IMR-90 (cell line): ENCODE results near the gene ABCC10. TPM values are rescaled to one million over a fixed set of nuclear protein-coding genes. Genes with fewer than 3 reads are reported as not detected.

Experiments
- ATAC-seq: fragments of 200-7000 bp; cut with Tn5 transposase; 2 replicates; pipeline ENCODE4 v1.9.1; 2020; ENCODE audit warnings: low read depth, mild to moderate bottlenecking, moderate library complexity
- BruUV-seq: library from RNA; stranded (reverse); fragments of 400-500 nt; replicated peaks from 2 replicates; lab custom pipeline; 2021; lab: Mats Ljungman, UMichigan
- CTCF ChIA-PET: fragments of 300-600 bp; formaldehyde crosslinking; extraction: SDS; loops from one replicate; lab custom pipeline; 2021; ENCODE audit warnings: antibody characterized with exemption; lab: Yijun Ruan, JAX
- POLR2A ChIA-PET: fragments of 300-600 bp; sonication (Branson Sonifier 250); formaldehyde crosslinking; loops from one replicate; lab custom pipeline; 2022; ENCODE audit warnings: antibody characterized with exemption; ENCODE audit not compliant: unreplicated experiment; lab: Charles Lee
- DNase-seq: peaks from one replicate; pipeline ENCODE4 v3.0.0; 2013
- H2AFZ ChIP-seq: replicated peaks from 2 replicates; pipeline ENCODE3; 2013; ENCODE audit warnings: low read length, mild to moderate bottlenecking; ENCODE audit not compliant: poor library complexity
- H2AK5ac ChIP-seq: 2 replicates; pipeline ENCODE4 v1.6.1; 2013; ENCODE audit warnings: low read depth, low read length, inconsistent platforms
- H2AK9ac ChIP-seq: replicated peaks from 2 replicates; pipeline ENCODE3; 2013; ENCODE audit warnings: mild to moderate bottlenecking, low read depth, low read length, moderate library complexity; ENCODE audit not compliant: poor library complexity
- H2BK120ac ChIP-seq: 2 replicates; pipeline ENCODE4 v1.6.1; 2013; ENCODE audit warnings: low read depth, low read length, inconsistent platforms
- H2BK15ac ChIP-seq: 3 replicates; pipeline ENCODE4 v1.6.1; 2013; ENCODE audit warnings: low read depth, low read length, inconsistent platforms
- H2BK20ac ChIP-seq: 2 replicates; pipeline ENCODE4 v1.6.1; 2013; ENCODE audit warnings: low read depth, mild to moderate bottlenecking, inconsistent platforms, low read length, moderate library complexity
- H2BK5ac ChIP-seq: 2 replicates; pipeline ENCODE4 v1.6.1; 2013; ENCODE audit warnings: mild to moderate bottlenecking, low read depth, low read length, inconsistent platforms; ENCODE audit not compliant: poor library complexity, severe bottlenecking
- H3K14ac ChIP-seq: replicated peaks from 2 replicates; pipeline ENCODE4 v1.6.1; 2013; ENCODE audit warnings: low read depth, low read length, inconsistent platforms
- H3K18ac ChIP-seq: 2 replicates; pipeline ENCODE4 v1.6.1; 2013; ENCODE audit warnings: low read depth, low read length, control low read depth
- H3K23ac ChIP-seq: 2 replicates; pipeline ENCODE4 v1.6.1; 2013; ENCODE audit warnings: low read depth, low read length, inconsistent platforms
- H3K27ac ChIP-seq: 2 replicates; pipeline ENCODE4 v1.5.1; 2013; ENCODE audit warnings: mild to moderate bottlenecking, control low read depth, low read length; ENCODE audit not compliant: insufficient read depth
- H3K27me3 ChIP-seq: 2 replicates; pipeline ENCODE4 v1.6.1; 2013; ENCODE audit warnings: low read length; ENCODE audit not compliant: control insufficient read depth, insufficient read depth
- H3K36me3 ChIP-seq: 2 replicates; pipeline ENCODE4 v1.6.1; 2013; ENCODE audit warnings: low read length, mixed read lengths; ENCODE audit not compliant: control insufficient read depth, insufficient read depth
- H3K4ac ChIP-seq: 2 replicates; pipeline ENCODE4 v1.6.1; 2013; ENCODE audit warnings: low read depth, low read length, inconsistent platforms
- H3K4me1 ChIP-seq: 2 replicates; pipeline ENCODE4 v1.6.1; 2013; ENCODE audit warnings: low read length, mixed read lengths; ENCODE audit not compliant: control insufficient read depth, insufficient read depth
- H3K4me2 ChIP-seq: 2 replicates; pipeline ENCODE4 v1.6.1; 2013; ENCODE audit warnings: low read depth, mild to moderate bottlenecking, control low read depth, low read length, moderate library complexity
- H3K4me3 ChIP-seq: 2 replicates; pipeline ENCODE4 v1.5.1; 2013; ENCODE audit warnings: low read depth, mild to moderate bottlenecking, control low read depth, low read length, moderate library complexity; ENCODE audit not compliant: insufficient read depth
- H3K56ac ChIP-seq: 2 replicates; pipeline ENCODE4 v1.6.1; 2013; ENCODE audit warnings: low read length, inconsistent platforms; ENCODE audit not compliant: insufficient read depth; ENCODE audit errors: extremely low read depth
- H3K79me1 ChIP-seq, 2 experiments: 2 replicates each; pipeline ENCODE4 v1.6.1; 2013; ENCODE audit warnings: low read length in 2 of 2, inconsistent platforms in 1 of 2, low read depth in 1 of 2
- H3K9ac ChIP-seq: 2 replicates; pipeline ENCODE4 v1.6.1; 2013; ENCODE audit warnings: low read depth, low read length, control low read depth
- H3K9me1 ChIP-seq: 2 replicates; pipeline ENCODE4 v1.6.1; 2013; ENCODE audit warnings: low read length, inconsistent platforms; ENCODE audit not compliant: insufficient read depth
- H3K9me3 ChIP-seq: 2 replicates; pipeline ENCODE4 v1.6.1; 2013; ENCODE audit warnings: low read length; ENCODE audit not compliant: control insufficient read depth, insufficient read depth
- H4K20me1 ChIP-seq: 2 replicates; pipeline ENCODE4 v1.6.1; 2013; ENCODE audit warnings: low read length, inconsistent platforms; ENCODE audit not compliant: insufficient read depth
- H4K5ac ChIP-seq: 2 replicates; pipeline ENCODE4 v1.6.1; 2013; ENCODE audit warnings: mild to moderate bottlenecking, low read depth, low read length, control low read depth
- H4K8ac ChIP-seq, 2 experiments: 2 replicates each; pipeline ENCODE4 v1.6.1; 2013; ENCODE audit warnings: low read depth in 2 of 2, low read length in 2 of 2, control low read depth in 1 of 2, inconsistent platforms in 1 of 2
- H4K91ac ChIP-seq: 2 replicates; pipeline ENCODE4 v1.6.1; 2013; ENCODE audit warnings: low read depth, low read length, inconsistent platforms; ENCODE audit not compliant: insufficient read depth
- BHLHE40 ChIP-seq: fragments of 150-350 bp; IDR thresholded peaks from 2 replicates; pipeline ENCODE4 v1.6.1; 2016; ENCODE audit warnings: mild to moderate bottlenecking, low read depth, low read length
- CEBPB ChIP-seq: IDR thresholded peaks from 2 replicates; pipeline ENCODE4 v1.6.1; 2012; ENCODE audit warnings: low read depth, low read length, improper control_type of control experiment
- CHD1 ChIP-seq: IDR thresholded peaks from 2 replicates; pipeline ENCODE4 v1.6.1; 2012; ENCODE audit warnings: low read depth, low read length, improper control_type of control experiment
- FOS ChIP-seq: fragments of 150-350 bp; IDR thresholded peaks from 2 replicates; pipeline ENCODE4 v1.6.1; 2016; ENCODE audit warnings: low read depth, low read length
- MAFK ChIP-seq: IDR thresholded peaks from 2 replicates; pipeline ENCODE4 v1.6.1; 2012; ENCODE audit warnings: low read depth, low read length, improper control_type of control experiment
- MAZ ChIP-seq: IDR thresholded peaks from 2 replicates; pipeline ENCODE4 v1.6.1; 2012; ENCODE audit warnings: low read depth, mild to moderate bottlenecking, low read length, improper control_type of control experiment, moderate library complexity, borderline replicate concordance
- MXI1 ChIP-seq: IDR thresholded peaks from 2 replicates; pipeline ENCODE4 v1.6.1; 2012; ENCODE audit warnings: low read depth, mild to moderate bottlenecking, low read length, moderate library complexity, borderline replicate concordance
- NFE2L2 ChIP-seq: fragments of 150-350 bp; IDR thresholded peaks from 2 replicates; pipeline ENCODE4 v1.6.1; 2016; ENCODE audit warnings: low read depth, mild to moderate bottlenecking, low read length
- POLR2A ChIP-seq: IDR thresholded peaks from 2 replicates; pipeline ENCODE4 v1.6.1; 2012; ENCODE audit warnings: mild to moderate bottlenecking, low read depth, low read length
- RAD21 ChIP-seq: IDR thresholded peaks from 2 replicates; pipeline ENCODE4 v1.6.1; 2012; ENCODE audit warnings: low read length, improper control_type of control experiment
- RCOR1 ChIP-seq: IDR thresholded peaks from 2 replicates; pipeline ENCODE4 v1.6.1; 2012; ENCODE audit warnings: mild to moderate bottlenecking, low read length, improper control_type of control experiment; ENCODE audit not compliant: insufficient replicate concordance
- RFX5 ChIP-seq: IDR thresholded peaks from 2 replicates; pipeline ENCODE4 v1.8.0; 2012; ENCODE audit warnings: low read depth, mild to moderate bottlenecking, low read length, moderate library complexity
- SMC3 ChIP-seq: fragments of 150-350 bp; IDR thresholded peaks from 2 replicates; pipeline ENCODE4 v1.6.1; 2016; ENCODE audit warnings: low read depth, mild to moderate bottlenecking, antibody characterized with exemption, low read length, moderate library complexity
- USF2 ChIP-seq: fragments of 150-350 bp; IDR thresholded peaks from 2 replicates; pipeline ENCODE4 v1.6.1; 2017; ENCODE audit warnings: mild to moderate bottlenecking, antibody characterized with exemption, low read length, low read depth
- WGBS, 2 experiments: methylation state at CpG; one replicate each; pipeline versions ENCODE4 v1.1.5 to v1.1.7; 2013; ENCODE audit warnings: missing lambda C conversion rate in 2 of 2; ENCODE audit not compliant: insufficient read length in 1 of 2; ENCODE audit errors: extremely low coverage in 2 of 2; 5-methylcytosine and 5-hydroxymethylcytosine counted together
- dilution Hi-C: fragments of 300-500 bp; cut with HindIII; formaldehyde crosslinking; loops from one replicate; pipeline ENCODE4 v1.14.3; 2018; ENCODE audit warnings: low sequenced_read_pairs; ENCODE audit not compliant: unreplicated experiment
- in situ Hi-C: fragments of 300-500 bp; cut with MboI; formaldehyde crosslinking; loops from 3 replicates; pipeline ENCODE4 v1.14.3; 2019; ENCODE audit warnings: low sequenced_read_pairs, inconsistent platforms, mixed read lengths
- intact Hi-C: fragments of 100-400 bp; cut with micrococcal nuclease; formaldehyde crosslinking; loops from 2 replicates; pipeline ENCODE4 v1.10.0; 2022
- polyA plus RNA-seq, 3 experiments: library from polyadenylated mRNA; depleted of rRNA; stranded (reverse); fragments of >200 nt; gene quantifications; 2 replicates each; pipeline ENCODE4 v1.2.3, GENCODE V29; 2012; ENCODE audit warnings: low replicate concordance in 1 of 3
- total RNA-seq: library from RNA; depleted of rRNA; stranded (reverse); fragments of >200 nt; gene quantifications from 2 replicates; pipeline ENCODE4 v1.2.3, GENCODE V29; 2012
- TF ChIP-seq, protein P1 (sequence below): conservative IDR thresholded peaks from 2 replicates; pipeline ENCODE4 v1.5.1; 2012; ENCODE audit warnings: mild to moderate bottlenecking, low read depth, low read length, improper control_type of control experiment
- TF ChIP-seq, protein P2 (sequence below): fragments of 150-350 bp; IDR thresholded peaks from 2 replicates; pipeline ENCODE4 v1.6.1; 2016; ENCODE audit warnings: low read depth, mild to moderate bottlenecking, low read length, moderate library complexity, borderline replicate concordance

ABCC10 gene
- total and polyA plus RNA-seq, 2 of the 4 experiments (the other 2 are of a cell fraction) = 7.0 to 26.3 TPM

DNA sequence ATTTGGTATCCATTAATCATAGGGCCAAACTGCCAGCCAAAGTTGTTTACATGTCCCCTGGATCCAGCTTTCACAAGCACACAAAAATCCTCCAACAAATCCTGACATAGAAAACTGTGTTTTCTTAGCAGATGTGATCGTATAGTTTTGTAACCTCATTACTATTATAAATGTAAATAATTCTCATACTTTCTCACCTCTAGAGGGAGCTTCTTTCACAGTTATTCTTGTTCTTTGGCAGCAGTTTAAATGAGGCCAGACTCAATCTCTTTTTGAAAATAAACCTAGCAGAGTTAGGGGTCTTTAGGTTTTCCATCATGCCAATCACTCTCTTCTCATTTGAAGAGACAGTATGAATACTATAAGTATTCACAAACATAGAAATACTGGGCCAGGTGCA is 40.8 kb upstream of the ABCC10 start:
- peaks cover 18% of the 10 kb centered on the region for H3K27me3 ChIP-seq
- no peak overlapping the region for H4K91ac ChIP-seq
- H2AFZ ChIP-seq = no peak overlapping the region
- dilution Hi-C loops (no loop called here), intact Hi-C loops (loop anchor here (1.0 to 5.0 kb wide), 2 partner anchors 36 to 120 kb away; no protein-coding TSS in a partner anchor), in situ Hi-C loops (no loop called here)
- H2AK5ac ChIP-seq = no peak overlapping the region
- H3K14ac ChIP-seq = no peak overlapping the region
- H4K20me1 ChIP-seq = no peaks in the 10 kb centered on the region
- no peak overlapping the region for H3K27ac ChIP-seq
- no peaks in the 10 kb centered on the region for H3K79me1 ChIP-seq
- H3K18ac ChIP-seq = no peak overlapping the region
- CTCF ChIA-PET = interaction anchor here (0.7 to 1.1 kb wide), 6 partner anchors 9 to 28 kb away, joined by 3 to 8 read pairs (median 3); partner anchors contain the start of gene ZNF318
- POLR2A ChIA-PET = no interaction called here
- no TSS peak for BruUV-seq
- no peak overlapping the region for H3K4me3 ChIP-seq
- no peak overlapping the region for H4K5ac ChIP-seq
- H4K8ac ChIP-seq = no peak overlapping the region
- H3K4ac ChIP-seq = no peak overlapping the region
- H3K23ac ChIP-seq = no peak overlapping the region
- no peak overlapping the region for H2BK5ac ChIP-seq
- H3K56ac ChIP-seq = no peak overlapping the region
- no peak overlapping the region for H2BK15ac ChIP-seq
- TF ChIP-seq NFE2L2 = no peak
- no peak for TF ChIP-seq FOS
- TF ChIP-seq, protein P1, sequence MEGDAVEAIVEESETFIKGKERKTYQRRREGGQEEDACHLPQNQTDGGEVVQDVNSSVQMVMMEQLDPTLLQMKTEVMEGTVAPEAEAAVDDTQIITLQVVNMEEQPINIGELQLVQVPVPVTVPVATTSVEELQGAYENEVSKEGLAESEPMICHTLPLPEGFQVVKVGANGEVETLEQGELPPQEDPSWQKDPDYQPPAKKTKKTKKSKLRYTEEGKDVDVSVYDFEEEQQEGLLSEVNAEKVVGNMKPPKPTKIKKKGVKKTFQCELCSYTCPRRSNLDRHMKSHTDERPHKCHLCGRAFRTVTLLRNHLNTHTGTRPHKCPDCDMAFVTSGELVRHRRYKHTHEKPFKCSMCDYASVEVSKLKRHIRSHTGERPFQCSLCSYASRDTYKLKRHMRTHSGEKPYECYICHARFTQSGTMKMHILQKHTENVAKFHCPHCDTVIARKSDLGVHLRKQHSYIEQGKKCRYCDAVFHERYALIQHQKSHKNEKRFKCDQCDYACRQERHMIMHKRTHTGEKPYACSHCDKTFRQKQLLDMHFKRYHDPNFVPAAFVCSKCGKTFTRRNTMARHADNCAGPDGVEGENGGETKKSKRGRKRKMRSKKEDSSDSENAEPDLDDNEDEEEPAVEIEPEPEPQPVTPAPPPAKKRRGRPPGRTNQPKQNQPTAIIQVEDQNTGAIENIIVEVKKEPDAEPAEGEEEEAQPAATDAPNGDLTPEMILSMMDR = peak; percentile 60
- TF ChIP-seq RAD21 = peak; percentile 46
- no peak for TF ChIP-seq MAFK
- no peak for TF ChIP-seq CEBPB
- no peak for TF ChIP-seq RFX5
- TF ChIP-seq POLR2A = no peak
- no peak for TF ChIP-seq MXI1
- no peak for TF ChIP-seq USF2
- TF ChIP-seq BHLHE40 = no peak
- TF ChIP-seq RCOR1 = no peak
- TF ChIP-seq, protein P2, sequence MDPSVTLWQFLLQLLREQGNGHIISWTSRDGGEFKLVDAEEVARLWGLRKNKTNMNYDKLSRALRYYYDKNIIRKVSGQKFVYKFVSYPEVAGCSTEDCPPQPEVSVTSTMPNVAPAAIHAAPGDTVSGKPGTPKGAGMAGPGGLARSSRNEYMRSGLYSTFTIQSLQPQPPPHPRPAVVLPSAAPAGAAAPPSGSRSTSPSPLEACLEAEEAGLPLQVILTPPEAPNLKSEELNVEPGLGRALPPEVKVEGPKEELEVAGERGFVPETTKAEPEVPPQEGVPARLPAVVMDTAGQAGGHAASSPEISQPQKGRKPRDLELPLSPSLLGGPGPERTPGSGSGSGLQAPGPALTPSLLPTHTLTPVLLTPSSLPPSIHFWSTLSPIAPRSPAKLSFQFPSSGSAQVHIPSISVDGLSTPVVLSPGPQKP = no peak
- TF ChIP-seq CHD1 = no peak
- TF ChIP-seq SMC3 = peak; percentile 34; the same call in 1 of the 2 replicates
- TF ChIP-seq MAZ = no peak
- no peak overlapping the region for H2BK120ac ChIP-seq
- H3K9me1 ChIP-seq = peaks cover 2% of the 10 kb centered on the region; the same call in 1 of the 2 replicates
- H3K9me3 ChIP-seq = no peaks in the 10 kb centered on the region
- peak; percentile 76 for ATAC-seq
- DNase-seq = peak; percentile 25
- H3K4me2 ChIP-seq = no peak overlapping the region
- H2AK9ac ChIP-seq = no peak overlapping the region
- no peaks in the 10 kb centered on the region for H3K36me3 ChIP-seq
- no CpG with 5 or more reads among the region's 1 CpG for WGBS, 2 experiments
- peak overlapping the region; percentile 39; the same call in 1 of the 2 replicates for H3K9ac ChIP-seq
- no peak overlapping the region for H2BK20ac ChIP-seq
- peaks cover 2% of the 10 kb centered on the region for H3K4me1 ChIP-seq
